Brain pericyte (primary cell): Measurements from ENCODE around the gene TET1.
"Not testable (repeated sequence)": the region's sequence is repeated elsewhere in the genome, so short reads cannot be mapped to it uniquely, and the experiment has no call there.

Source experiments
- DNase-seq: peaks from one replicate; pipeline ENCODE4 v3.0.0-alpha.2; 2012; ENCODE audit warnings: low read depth, low spot score

TET1 gene

DNA sequence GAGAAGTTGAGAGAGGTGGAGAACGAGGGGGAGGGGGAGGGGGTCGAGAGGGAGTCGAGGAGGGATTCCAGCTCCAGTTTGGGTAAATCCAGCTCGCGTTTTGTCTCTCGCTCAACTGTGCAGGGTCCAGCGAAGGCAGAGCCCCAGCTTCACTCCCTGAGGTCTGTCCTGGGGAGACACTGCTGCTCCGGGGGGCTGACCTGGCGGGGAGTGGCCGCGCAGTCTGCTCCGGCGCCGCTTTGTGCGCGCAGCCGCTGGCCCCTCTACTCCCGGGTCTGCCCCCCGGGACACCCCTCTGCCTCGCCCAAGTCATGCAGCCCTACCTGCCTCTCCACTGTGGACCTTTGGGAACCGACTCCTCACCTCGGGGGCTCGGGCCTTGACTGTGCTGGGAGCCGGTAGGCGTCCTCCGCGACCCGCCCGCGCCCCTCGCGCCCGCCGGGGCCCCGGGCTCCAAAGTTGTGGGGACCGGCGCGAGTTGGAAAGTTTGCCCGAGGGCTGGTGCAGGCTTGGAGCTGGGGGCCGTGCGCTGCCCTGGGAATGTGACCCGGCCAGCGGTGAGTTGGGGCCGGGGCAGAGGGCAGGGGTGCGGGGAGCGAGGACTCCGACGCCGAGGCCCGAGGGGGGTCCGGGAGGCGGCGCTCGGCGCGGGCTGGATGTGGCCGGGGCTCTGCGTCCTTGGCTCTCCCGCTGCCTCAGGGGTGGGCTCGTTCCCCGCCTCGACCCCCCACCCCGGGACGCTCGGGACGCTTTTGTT is at the start of gene TET1:
Gene TET1, plus strand, starts transcription at position 152 of the 757 bp plus-strand sequence. CDS start 12,002 bp downstream, outside the sequence.
- no peak for DNase-seq

- not testable (repeated sequence) for DNase-seq
Observed at GRCh38 chr10:68516216-68516615, 43.9 kb upstream of the TET1 start.

DNA sequence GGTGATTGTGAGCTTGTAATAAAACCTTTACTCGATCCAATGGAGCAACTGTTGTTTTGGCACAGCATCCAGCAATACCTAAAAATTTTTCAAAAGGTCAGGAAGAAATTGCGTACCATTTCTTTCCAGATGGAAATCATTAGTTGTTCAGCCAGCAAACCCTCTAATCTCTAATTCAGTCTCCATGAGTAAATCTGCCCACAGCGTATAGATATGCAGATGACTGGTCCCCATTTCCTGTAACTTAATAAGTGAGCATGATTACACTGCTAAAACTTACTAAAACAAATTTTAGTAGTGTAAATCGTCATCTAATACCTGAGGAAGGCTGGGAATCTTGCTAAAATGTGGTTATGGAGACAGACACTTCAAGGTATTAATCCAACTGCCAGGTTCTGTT is 43.4 kb upstream of the TET1 start:
- DNase-seq = no peak

DNA sequence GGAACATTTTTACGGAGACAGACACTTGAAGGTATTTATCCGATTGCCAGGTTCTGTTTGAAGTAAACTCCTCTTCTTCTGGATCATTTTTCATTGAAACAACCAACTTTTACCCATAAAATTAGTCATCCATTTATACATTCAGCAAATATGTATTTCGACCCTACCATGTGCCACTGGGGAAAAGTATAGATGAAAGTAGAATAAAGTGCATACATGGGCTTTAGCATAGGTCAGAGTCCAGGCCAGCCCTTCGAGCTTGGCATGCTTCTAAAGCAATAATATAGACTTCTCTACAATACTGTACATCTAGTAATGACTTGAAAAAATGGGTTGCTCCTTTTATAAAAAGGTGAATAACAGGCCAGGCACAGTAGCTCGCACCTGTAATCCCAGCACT is 42.9 kb upstream of the TET1 start:
- DNase-seq = no peak

- not testable (repeated sequence) for DNase-seq
Observed at GRCh38 chr10:68518609-68519008, 41.5 kb upstream of the TET1 start.

DNA sequence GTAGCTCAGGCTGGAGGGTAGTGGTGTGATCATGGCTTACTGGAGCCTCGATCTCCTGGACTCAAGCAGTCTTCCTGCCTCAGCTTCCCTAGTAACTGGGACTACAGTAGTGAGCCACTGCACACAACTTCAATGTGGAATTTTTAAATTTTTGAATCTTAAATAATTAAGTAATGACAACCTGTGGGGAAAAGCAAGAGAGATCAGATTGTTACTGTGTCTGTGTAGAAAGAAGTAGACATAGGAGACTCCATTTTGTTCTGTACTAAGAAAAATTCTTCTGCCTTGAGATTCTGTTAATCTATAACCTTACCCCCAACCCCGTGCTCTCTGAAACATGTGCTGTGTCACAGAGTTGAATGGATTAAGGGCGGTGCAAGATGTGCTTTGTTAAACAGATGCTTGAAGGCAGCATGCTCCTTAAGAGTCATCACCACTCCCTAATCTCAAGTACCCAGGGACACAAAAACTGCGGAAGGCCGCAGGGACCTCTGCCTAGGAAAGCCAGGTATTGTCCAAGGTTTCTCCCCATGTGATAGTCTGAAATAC is 34.6 kb upstream of the TET1 start:
- not testable (repeated sequence) for DNase-seq

GRCh38 chr10:68526634-68527307 is 33.4 kb upstream of the TET1 start:
- no peak for DNase-seq

GRCh38 chr10:68536973-68537372 is 23.2 kb upstream of the TET1 start:
- no peak for DNase-seq

DNA sequence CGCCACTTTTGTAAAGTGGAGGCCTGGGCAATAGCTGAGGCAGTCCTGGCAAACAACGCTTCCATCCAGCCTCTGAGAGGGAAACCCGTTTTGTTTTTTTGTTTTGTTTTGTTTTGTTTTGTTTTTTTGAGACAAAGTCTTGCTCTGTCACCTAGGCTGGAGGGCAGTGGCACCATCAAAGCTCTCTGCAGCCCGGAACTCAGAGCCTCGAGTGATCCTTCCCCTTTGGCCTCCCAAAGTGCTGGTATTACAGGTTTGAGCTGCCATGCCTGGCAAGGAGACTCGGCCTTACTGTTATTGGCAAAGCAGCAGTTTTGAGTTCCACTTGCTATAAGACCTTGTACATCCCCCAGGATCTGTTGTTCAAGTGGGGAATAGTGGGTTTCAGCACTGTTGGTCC is 22.3 kb upstream of the TET1 start:
- no peak for DNase-seq

- no peak for DNase-seq
Observed at GRCh38 chr10:68543004-68543918, 16.9 kb upstream of the TET1 start.

- DNase-seq = no peak
Observed at GRCh38 chr10:68550747-68551411, 9.3 kb upstream of the TET1 start.

- DNase-seq = no peak
Observed at GRCh38 chr10:68553138-68553537, 7.0 kb upstream of the TET1 start.

DNA sequence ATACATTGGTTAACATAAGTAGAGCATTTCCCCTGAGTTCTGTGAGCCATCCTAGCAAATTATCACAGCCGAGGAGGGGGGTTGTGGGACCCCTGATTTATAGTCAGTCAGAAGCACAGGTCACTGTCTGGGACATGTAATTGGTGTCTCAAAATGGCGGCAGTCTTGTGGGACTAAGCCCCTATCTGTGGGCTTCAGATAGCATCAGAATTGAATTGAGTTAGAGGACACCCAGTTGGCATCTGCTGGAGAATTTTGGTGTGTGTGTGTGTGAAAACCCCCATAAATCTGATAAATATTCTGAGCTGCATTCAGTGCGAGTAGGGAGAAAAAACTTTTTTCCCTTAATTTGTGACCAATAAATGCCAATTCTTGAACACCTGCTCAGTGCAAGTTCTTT is 6.5 kb upstream of the TET1 start:
- DNase-seq = no peak

GRCh38 chr10:68558478-68558877 is 1.7 kb upstream of the TET1 start:
- DNase-seq = no peak

DNA sequence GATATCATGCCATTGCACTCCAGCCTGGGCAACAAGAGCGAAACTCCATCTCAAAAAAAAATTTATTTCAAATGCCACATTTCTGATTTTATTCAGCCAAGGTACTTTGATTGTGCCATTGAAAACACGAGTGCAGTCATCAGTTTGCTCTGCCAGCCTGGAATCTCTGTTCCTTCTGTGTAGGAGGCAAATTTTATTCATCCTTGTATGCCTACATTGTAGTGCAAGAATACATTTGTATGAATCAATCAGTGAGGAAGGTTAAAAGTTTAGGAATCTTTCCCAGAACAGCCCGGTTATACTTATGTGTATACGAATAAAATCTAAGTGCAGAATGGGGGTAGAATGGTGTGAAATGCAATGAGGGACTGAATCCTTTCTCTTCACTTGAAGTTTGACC is 886 bp upstream of the TET1 start:
- no peak for DNase-seq

GRCh38 chr10:68559841-68560185 is 324 bp upstream of the TET1 start:
- no peak for DNase-seq

DNA sequence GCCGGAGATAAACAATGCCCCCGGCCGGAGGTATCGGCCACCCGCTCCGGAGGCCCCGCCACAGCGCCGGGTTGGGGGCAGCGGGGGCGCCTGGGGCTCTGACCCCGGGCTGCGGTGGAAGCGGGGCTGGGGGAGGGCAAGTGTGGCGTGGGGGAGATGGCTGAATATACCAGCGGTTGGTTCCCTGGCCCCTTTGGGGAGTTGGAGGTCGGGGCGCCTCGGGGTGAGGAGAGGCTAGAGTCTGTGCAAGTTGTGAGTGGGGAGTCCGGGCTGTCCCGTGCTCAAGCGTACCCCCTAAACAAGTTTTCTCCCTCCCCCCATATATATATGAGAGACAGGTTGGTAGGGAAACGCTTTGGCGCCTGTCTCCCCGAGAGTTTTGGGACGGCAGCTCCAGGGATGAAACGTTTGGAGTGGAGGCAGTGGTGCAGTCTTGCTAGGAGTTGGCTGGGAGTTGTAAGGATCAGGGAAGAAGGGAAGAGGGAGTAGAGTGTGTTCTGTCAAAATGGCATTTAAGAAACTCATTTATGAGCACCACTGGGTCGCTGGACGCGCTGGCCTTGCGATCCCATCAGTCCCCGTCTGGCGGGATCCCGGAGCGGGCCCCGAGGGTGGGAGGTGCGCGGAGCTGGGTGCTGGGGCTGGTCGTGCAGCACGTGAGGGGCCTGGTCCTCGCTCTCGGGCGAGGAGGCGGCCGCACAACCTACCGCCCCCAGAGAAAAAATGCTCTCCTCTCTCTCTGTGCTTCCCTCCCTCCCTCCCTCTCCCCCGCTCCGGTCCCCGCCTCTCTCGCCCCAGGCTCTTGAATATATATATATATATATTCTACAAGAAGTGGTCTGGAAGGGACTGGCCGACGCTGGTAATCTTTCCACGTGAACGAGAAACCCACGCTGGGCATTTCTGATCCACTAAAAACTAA is 1.1 kb downstream of the TET1 start:
- DNase-seq = no peak

GRCh38 chr10:68561865-68562649 is 1.9 kb downstream of the TET1 start:
- no peak for DNase-seq
